Fibroblast of peridontal ligament (primary cell): Measurements from ENCODE around the gene OR6K6.

ENCODE experiments used
- DNase-seq: peaks from one replicate; pipeline ENCODE4 v3.0.0-alpha.2; 2010; ENCODE audit errors: extremely low read depth

OR6K6 gene

DNA sequence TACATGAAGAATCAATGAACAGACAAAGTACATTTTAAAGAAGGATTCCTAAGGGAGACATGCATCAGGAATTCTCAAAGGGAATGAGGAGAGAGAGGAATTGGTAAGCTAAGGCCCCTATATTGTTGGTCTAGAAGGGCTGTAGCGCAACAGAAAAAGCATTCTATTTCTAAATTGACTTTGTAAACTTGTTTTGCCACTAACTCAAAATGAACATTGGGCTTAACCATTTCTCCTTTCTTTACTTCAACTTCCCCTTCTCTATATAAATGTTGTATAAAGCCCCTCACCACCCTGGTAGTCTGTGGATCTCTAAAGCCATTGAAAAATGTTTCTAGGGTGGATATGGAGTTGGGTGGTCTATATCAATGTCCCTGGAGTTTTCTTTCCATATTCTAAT lies 46.9 kb downstream of the OR6K6 start:
- no peak for DNase-seq

DNA sequence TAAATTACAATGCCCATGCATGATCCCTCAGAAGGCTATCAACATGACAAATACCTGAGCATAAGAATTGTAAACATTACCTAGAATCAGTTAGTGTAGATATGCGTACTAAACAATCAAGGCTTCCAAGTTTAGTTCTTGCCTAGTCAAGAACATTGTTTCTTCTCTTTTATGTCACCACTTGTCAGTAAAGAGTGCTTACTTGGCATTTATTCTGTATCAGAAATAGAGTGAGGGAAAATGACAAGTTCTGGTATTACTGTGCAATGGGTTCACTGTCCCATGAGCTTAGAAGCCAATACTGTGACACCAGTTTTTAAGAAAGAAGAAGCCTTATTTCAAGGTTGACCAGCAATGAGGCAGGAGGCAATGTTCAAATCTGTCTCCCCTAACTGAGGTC lies 49.2 kb downstream of the OR6K6 start:
- no peak for DNase-seq
